Smooth muscle cell (in vitro differentiated cells): ENCODE data around the gene CDC42BPG. TPM values are rescaled to one million over a fixed set of nuclear protein-coding genes. Genes with fewer than 3 reads are reported as not detected.
A peak's percentile ranks its signal among the peaks of the same experiment; 100 is the strongest.
"Not testable (repeated sequence)": the region's sequence is repeated elsewhere in the genome, so short reads cannot be mapped to it uniquely, and the experiment has no call there.

Source experiments
- DNase-seq: peaks from one replicate; lab custom pipeline; 2025; ENCODE audit not compliant: unreplicated experiment; lab: John Stamatoyannopoulos, UW
- H2AFZ ChIP-seq: fragments of 200-600 bp; sonication (generic); 2 replicates; pipeline ENCODE4 v1.6.0; 2016; ENCODE audit warnings: antibody characterized with exemption, low read depth, mild to moderate bottlenecking
- H3F3A ChIP-seq: fragments of 200-600 bp; sonication (generic); 2 replicates; pipeline ENCODE4 v1.6.0; 2017; ENCODE audit warnings: antibody characterized with exemption, low read depth
- H3K27ac ChIP-seq: fragments of 200-600 bp; sonication (generic); 2 replicates; pipeline ENCODE4 v1.5.1; 2016; ENCODE audit warnings: low read depth, mild to moderate bottlenecking
- H3K27me3 ChIP-seq: fragments of 200-600 bp; sonication (generic); 2 replicates; pipeline ENCODE4 v1.6.1; 2016; ENCODE audit warnings: low read depth, mild to moderate bottlenecking
- H3K36me3 ChIP-seq: fragments of 200-600 bp; sonication (generic); 2 replicates; pipeline ENCODE4 v1.5.1; 2016; ENCODE audit warnings: low read depth
- H3K4me1 ChIP-seq: fragments of 200-600 bp; sonication (generic); 2 replicates; pipeline ENCODE4 v1.5.1; 2016; ENCODE audit warnings: low read depth
- H3K4me2 ChIP-seq: fragments of 200-600 bp; sonication (generic); 2 replicates; pipeline ENCODE4 v1.6.0; 2016; ENCODE audit warnings: mild to moderate bottlenecking
- H3K4me3 ChIP-seq: fragments of 200-600 bp; sonication (generic); 2 replicates; pipeline ENCODE4 v1.5.1; 2016; ENCODE audit warnings: mild to moderate bottlenecking
- H3K79me2 ChIP-seq: fragments of 200-600 bp; sonication (generic); 2 replicates; pipeline ENCODE4 v1.6.0; 2016; ENCODE audit warnings: low read depth, mild to moderate bottlenecking
- H3K9ac ChIP-seq: fragments of 200-600 bp; sonication (generic); 2 replicates; pipeline ENCODE4 v1.6.0; 2016; ENCODE audit warnings: low read depth
- H3K9me3 ChIP-seq: fragments of 200-600 bp; sonication (generic); replicated peaks from 2 replicates; pipeline ENCODE4 v1.5.1; 2016; ENCODE audit warnings: low read depth
- H4K20me1 ChIP-seq: fragments of 200-600 bp; sonication (generic); 2 replicates; pipeline ENCODE4 v1.6.0; 2016; ENCODE audit warnings: low read depth
- WGBS: methylation state at CpG from one replicate; pipeline ENCODE4 v1.1.7; 2016; ENCODE audit warnings: low lambda C conversion rate; 5-methylcytosine and 5-hydroxymethylcytosine counted together
- polyA plus RNA-seq: library from polyadenylated mRNA; unstranded; fragments of >200 nt; fragmentation: Nextera tagmentation; extraction: Ambion mirVana; gene quantifications from 2 replicates; pipeline ENCODE4 v1.2.1, GENCODE V29; 2016
- total RNA-seq: library from RNA; depleted of rRNA; stranded (reverse); fragments of >200 nt; gene quantifications from 2 replicates; pipeline ENCODE4 v1.2.3, GENCODE V29; 2014
- TF ChIP-seq, protein P1 (sequence below): fragments of 200-600 bp; sonication (generic); IDR thresholded peaks from 2 replicates; pipeline ENCODE4 v1.5.1; 2017; ENCODE audit warnings: borderline replicate concordance, mild to moderate bottlenecking, antibody characterized with exemption; ENCODE audit not compliant: insufficient read depth, poor library complexity, severe bottlenecking

CDC42BPG gene
- total and polyA plus RNA-seq, 2 experiments from 2014 or later = 1.7 to 4.7 TPM

DNA sequence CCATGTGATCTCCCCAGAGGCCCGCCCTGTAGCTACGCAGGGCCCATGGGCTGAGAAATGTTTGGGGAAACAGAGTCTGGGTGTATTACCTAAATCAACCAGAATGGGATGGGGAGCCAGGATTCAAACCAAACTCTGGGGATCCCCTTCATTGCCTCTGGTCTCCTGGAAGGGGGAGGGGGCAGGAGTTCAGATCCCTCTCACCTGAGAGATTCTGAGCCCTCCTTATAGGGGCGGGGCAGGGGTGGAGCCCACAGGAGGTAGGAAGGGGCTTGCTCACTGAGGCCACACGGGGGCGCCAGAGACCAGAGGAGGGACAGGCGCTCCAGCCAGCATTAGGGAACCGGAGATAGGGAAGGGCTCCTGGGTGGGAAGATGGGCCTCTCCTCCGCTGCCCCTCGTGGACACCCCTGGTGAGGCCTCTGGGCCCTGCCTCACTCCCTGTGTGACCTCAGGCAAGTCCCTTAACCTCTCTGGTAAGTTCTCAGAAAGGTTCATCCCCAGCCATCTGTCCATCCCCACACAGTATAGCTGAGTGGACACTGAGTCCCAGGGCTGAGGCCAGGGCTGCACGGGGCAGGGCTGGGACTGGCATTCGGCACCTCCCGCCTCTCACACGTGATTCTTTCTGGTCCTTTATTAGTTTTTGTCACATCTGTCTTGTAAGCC lies 2.7 kb upstream of the CDC42BPG start:
- peak; percentile 74 for DNase-seq
- Histone ChIP-seq H2AFZ (no peak overlapping the region), H3K4me1 (peaks cover 12% of the 10 kb centered on the region), H3K79me2 (no peaks in the 10 kb centered on the region), H3K4me3 (no peak overlapping the region), H3K36me3 (no peaks in the 10 kb centered on the region), H3K27me3 (no peaks in the 10 kb centered on the region), H3K9me3 (no peaks in the 10 kb centered on the region), H3K4me2 (no peak overlapping the region), H3K9ac (no peak overlapping the region), H3F3A (peaks cover 14% of the 10 kb centered on the region), H4K20me1 (no peaks in the 10 kb centered on the region), H3K27ac (no peak overlapping the region)
- TF ChIP-seq, protein P1, sequence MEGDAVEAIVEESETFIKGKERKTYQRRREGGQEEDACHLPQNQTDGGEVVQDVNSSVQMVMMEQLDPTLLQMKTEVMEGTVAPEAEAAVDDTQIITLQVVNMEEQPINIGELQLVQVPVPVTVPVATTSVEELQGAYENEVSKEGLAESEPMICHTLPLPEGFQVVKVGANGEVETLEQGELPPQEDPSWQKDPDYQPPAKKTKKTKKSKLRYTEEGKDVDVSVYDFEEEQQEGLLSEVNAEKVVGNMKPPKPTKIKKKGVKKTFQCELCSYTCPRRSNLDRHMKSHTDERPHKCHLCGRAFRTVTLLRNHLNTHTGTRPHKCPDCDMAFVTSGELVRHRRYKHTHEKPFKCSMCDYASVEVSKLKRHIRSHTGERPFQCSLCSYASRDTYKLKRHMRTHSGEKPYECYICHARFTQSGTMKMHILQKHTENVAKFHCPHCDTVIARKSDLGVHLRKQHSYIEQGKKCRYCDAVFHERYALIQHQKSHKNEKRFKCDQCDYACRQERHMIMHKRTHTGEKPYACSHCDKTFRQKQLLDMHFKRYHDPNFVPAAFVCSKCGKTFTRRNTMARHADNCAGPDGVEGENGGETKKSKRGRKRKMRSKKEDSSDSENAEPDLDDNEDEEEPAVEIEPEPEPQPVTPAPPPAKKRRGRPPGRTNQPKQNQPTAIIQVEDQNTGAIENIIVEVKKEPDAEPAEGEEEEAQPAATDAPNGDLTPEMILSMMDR = peak; percentile 88
- 42% methylated on average over 12 of the region's 13 CpGs for WGBS

DNA sequence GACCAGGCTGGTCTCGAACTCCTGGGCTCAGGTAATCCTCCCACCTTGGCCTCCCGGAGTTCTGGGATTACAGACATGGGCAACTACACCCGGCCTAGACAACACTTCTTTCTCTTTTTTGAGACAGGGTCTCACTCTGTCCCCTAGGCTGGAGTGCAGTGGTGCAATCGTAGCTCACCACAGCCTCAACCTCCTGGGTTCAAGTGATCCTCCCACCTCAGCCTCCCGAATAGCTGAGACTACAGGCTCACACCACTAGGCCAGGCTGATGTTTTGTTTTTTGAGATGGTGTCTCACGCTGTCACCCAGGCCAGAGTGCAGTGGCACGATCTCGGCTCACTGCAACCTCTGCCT lies 1.3 kb upstream of the CDC42BPG start:
- not testable (repeated sequence) for H3K36me3 ChIP-seq, H3K9me3 ChIP-seq, H3K27ac ChIP-seq, H3K9ac ChIP-seq, H3K4me2 ChIP-seq, H4K20me1 ChIP-seq, DNase-seq, H2AFZ ChIP-seq, H3K27me3 ChIP-seq, H3K79me2 ChIP-seq, H3K4me3 ChIP-seq
- Histone ChIP-seq H3K4me1 (peaks cover 12% of the 10 kb centered on the region), H3F3A (peaks cover 14% of the 10 kb centered on the region)
- WGBS = 97% methylated on average over 8 of the region's 8 CpGs

DNA sequence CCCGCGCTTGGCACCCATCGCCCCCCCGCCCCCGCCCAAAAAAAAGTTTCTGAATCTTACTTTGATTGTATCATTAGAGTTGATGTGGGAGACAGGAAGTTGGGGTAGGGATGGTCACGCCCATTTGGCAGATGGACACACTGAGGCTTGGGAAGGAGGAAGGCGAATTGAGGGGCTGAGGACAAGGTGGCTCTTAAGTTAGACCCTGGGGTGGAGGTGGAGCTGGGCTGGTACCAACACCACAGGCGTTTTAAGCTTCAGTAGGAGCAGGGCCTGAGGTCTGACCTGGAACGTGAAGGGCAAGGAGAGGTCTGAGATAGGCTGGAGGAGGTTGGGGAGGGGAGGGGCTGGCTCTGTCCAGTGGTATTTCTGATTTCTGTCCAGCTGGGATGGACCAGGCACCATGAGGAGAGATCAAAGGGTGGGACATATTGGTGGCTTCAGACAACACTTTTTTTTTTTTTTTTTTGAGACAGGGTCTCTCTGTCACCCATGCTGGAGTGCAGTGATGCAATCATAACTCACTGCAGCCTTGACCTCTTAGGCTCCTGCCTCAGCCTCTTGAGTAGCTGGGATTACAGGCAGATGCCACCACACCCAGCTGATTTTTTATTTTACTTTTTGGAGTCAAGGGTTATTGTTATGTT lies 799 bp upstream of the CDC42BPG start:
- Histone ChIP-seq H3K27ac (peak overlapping the region; percentile 24), H3F3A (peaks cover 14% of the 10 kb centered on the region), H3K4me1 (peaks cover 12% of the 10 kb centered on the region), H3K4me3 (peak overlapping the region; percentile 56), H4K20me1 (no peaks in the 10 kb centered on the region), H3K4me2 (peak overlapping the region; percentile 84), H3K36me3 (no peaks in the 10 kb centered on the region), H3K9me3 (no peaks in the 10 kb centered on the region), H2AFZ (no peak overlapping the region), H3K79me2 (no peaks in the 10 kb centered on the region), H3K9ac (no peak overlapping the region), H3K27me3 (no peaks in the 10 kb centered on the region)
- TF ChIP-seq, protein P1 = no peak
- no peak for DNase-seq
- 28% methylated on average over 9 of the region's 9 CpGs for WGBS

DNA sequence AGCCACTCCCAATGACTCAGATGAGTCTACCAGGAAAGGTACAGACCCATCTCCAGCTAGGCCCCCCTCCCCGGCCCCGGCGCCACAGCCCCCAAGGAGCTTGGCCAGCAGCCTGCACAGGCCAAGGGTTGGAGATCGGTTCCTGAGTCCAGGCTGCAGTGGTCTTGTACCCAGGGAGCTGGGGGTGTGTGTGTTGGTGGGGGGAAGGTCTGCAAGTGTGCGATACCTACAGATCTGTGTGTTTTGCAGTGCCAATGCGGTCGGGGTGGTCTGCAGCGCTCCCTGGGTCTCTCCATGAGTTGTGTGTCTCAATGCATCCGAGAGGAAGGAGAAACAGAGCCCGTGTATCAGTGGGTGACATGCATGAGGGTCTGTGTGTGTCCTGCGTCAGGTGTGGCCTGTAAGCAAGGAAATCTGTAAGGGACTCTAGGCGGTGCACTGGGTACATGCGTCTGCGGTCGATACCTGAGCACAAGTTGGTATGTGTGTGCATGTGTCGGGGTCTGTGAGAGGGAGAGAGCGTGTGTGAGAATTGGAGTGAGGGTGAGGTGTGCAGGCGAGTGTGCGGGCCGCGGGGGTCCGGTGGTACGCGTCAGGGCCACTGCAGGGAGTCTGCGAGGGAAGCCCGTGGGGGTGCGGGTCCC lies 645 bp downstream of the CDC42BPG start:
- Histone ChIP-seq H3K79me2 (no peaks in the 10 kb centered on the region), H3K4me1 (peaks cover 12% of the 10 kb centered on the region), H3F3A (peaks cover 14% of the 10 kb centered on the region), H3K27ac (peak overlapping the region; percentile 87), H3K4me3 (peak overlapping the region; percentile 56), H3K9ac (peak overlapping the region; percentile 80), H3K27me3 (no peaks in the 10 kb centered on the region), H2AFZ (no peak overlapping the region), H3K9me3 (no peaks in the 10 kb centered on the region), H4K20me1 (no peaks in the 10 kb centered on the region), H3K4me2 (peak overlapping the region; percentile 84), H3K36me3 (no peaks in the 10 kb centered on the region)
- TF ChIP-seq, protein P1 = no peak
- DNase-seq = no peak
- WGBS = 59% methylated on average over 19 of the region's 27 CpGs
